Neural crest cell (in vitro differentiated cells): ENCODE results near the gene LCE3E. TPM values are rescaled to one million over a fixed set of nuclear protein-coding genes. Genes with fewer than 3 reads are reported as not detected.
"Not testable (repeated sequence)": the region's sequence is repeated elsewhere in the genome, so short reads cannot be mapped to it uniquely, and the experiment has no call there.

Experiments
- DNase-seq: peaks from one replicate; pipeline ENCODE4 v3.0.0; 2021; ENCODE audit warnings: low read depth, mixed read lengths, low spot score
- H3K27ac Mint-ChIP-seq: one replicate; pipeline ENCODE4 v1.8.0; 2021; ENCODE audit warnings: mild to moderate bottlenecking, mixed read lengths; ENCODE audit not compliant: unreplicated experiment
- H3K27me3 Mint-ChIP-seq: 2 replicates; pipeline ENCODE4 v1.8.0; 2021; ENCODE audit warnings: low read depth, mild to moderate bottlenecking, mixed read lengths
- H3K36me3 Mint-ChIP-seq: 2 replicates; pipeline ENCODE4 v1.8.0; 2021; ENCODE audit warnings: low read depth, mild to moderate bottlenecking, mixed read lengths
- H3K4me1 Mint-ChIP-seq: 2 replicates; pipeline ENCODE4 v1.8.0; 2021; ENCODE audit warnings: mixed read lengths
- H3K4me3 Mint-ChIP-seq: one replicate; pipeline ENCODE4 v1.8.0; 2021; ENCODE audit warnings: mild to moderate bottlenecking, mixed read lengths
- H3K9me3 Mint-ChIP-seq: 2 replicates; pipeline ENCODE4 v1.8.0; 2021; ENCODE audit warnings: mixed read lengths
- CTCF ChIP-seq: fragments of 200-600 bp; sonication (generic); conservative IDR thresholded peaks from 2 replicates; pipeline ENCODE4 v1.5.0; 2021; ENCODE audit warnings: antibody characterized with exemption, mild to moderate bottlenecking
- total RNA-seq: library from RNA; stranded (reverse); gene quantifications from 2 replicates; pipeline ENCODE4 v1.2.1, GENCODE V29; 2021

LCE3E gene
- total RNA-seq, 1 donor from 2014 or later, result not detected

GRCh38 chr1:152582647-152583046 is 16.1 kb upstream of the LCE3E start:
- H3K4me3 Mint-ChIP-seq, result no peak overlapping the region
- DNase-seq, result no peak
- H3K36me3 Mint-ChIP-seq, result peaks cover 2% of the 10 kb centered on the region
- H3K27me3 Mint-ChIP-seq, result no peaks in the 10 kb centered on the region
- peaks cover 5% of the 10 kb centered on the region for H3K9me3 Mint-ChIP-seq
- no peak for TF ChIP-seq CTCF
- no peaks in the 10 kb centered on the region for H3K4me1 Mint-ChIP-seq
- H3K27ac Mint-ChIP-seq, result no peak overlapping the region

GRCh38 chr1:152580433-152580832 is 13.9 kb upstream of the LCE3E start, which contains the start of gene LCE3D:
Gene LCE3D (minus strand): TSS chr1:152580516. CDS start chr1:152579936, 580 bp downstream.
- peaks cover 10% of the 10 kb centered on the region for H3K9me3 Mint-ChIP-seq
- no peak within 1 kb of the TSS for H3K4me3 Mint-ChIP-seq
- no peaks in the 10 kb centered on the region for H3K27me3 Mint-ChIP-seq
- H3K36me3 Mint-ChIP-seq, result peaks cover 5% of the 10 kb centered on the region
- DNase-seq, result no peak
- H3K4me1 Mint-ChIP-seq, result no peaks in the 10 kb centered on the region
- no peak within 1 kb of the TSS for H3K27ac Mint-ChIP-seq
- no peak for TF ChIP-seq CTCF

DNA sequence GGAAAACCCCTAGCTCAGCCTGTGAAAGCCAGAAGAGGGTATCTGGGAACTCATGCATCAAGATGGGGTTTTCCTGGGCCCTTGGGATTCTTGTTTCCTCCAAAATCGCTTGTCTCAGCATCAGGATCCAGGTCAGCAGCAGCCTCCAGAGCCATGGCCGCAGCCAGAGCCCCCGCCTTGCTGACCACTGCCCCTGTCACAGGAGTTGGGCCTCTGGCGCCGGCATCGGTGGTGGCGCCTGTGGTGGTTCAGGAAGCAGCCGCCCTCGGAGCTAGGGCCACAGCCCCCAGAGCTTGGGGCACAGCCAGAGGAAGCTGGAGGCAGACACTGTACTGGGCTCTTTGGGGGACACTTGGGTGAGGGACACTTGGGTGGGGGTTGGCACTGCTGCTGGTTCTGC is 12.9 kb upstream of the LCE3E start:
- H3K27ac Mint-ChIP-seq, H3K4me1 Mint-ChIP-seq, H3K27me3 Mint-ChIP-seq, H3K36me3 Mint-ChIP-seq, H3K4me3 Mint-ChIP-seq, DNase-seq: not testable (repeated sequence)
- H3K9me3 Mint-ChIP-seq, result peaks cover 13% of the 10 kb centered on the region

DNA sequence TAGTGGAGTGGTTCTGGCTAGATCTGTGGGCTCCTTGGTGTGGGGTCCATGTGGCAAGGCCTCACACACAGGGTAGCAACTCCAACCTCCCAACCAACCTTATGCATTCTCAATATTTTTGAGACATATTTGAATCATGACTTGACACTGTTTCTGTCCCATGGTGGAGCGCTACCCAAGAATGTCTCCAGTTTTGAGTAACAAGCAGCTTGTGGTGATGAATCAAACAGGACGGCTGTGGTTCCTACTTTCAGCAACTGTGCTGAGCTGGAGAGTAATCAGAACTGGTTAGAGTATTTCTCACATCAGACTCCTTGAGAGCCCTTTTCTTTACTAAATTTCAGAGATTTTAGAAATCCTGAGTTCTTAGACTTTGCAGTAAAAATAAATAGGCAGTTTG is 10.6 kb upstream of the LCE3E start:
- no peak overlapping the region for H3K27ac Mint-ChIP-seq
- TF ChIP-seq CTCF, result no peak
- H3K27me3 Mint-ChIP-seq, result no peaks in the 10 kb centered on the region
- peaks cover 26% of the 10 kb centered on the region for H3K9me3 Mint-ChIP-seq
- no peaks in the 10 kb centered on the region for H3K4me1 Mint-ChIP-seq
- H3K4me3 Mint-ChIP-seq, result no peak overlapping the region
- no peak for DNase-seq
- H3K36me3 Mint-ChIP-seq, result peaks cover 5% of the 10 kb centered on the region

- peaks cover 34% of the 10 kb centered on the region for H3K9me3 Mint-ChIP-seq
- DNase-seq, result no peak
- no peak for TF ChIP-seq CTCF
Observed at GRCh38 chr1:152565535-152566215, 905 bp downstream of the LCE3E start.

DNA sequence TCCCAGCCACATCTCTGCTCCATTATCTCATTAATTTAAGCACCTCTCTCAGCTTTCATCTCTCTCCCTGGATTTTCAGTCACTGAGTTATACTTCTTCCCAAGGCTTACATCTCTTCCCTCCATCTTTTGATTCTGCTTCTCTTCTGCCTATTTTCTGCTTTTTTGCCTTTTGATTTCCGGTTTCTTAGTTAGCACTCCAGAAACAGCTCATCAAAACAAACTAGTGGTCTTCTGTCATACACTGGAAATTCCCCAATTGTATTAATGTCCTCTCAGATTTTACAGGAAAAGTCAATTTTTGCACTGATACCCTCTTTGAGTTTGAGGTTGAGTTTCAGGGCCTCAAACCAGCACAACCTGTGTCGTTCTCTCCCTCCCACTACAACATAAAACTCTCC is 1.5 kb downstream of the LCE3E start:
- no peaks in the 10 kb centered on the region for H3K27me3 Mint-ChIP-seq
- DNase-seq, result no peak
- peaks cover 7% of the 10 kb centered on the region for H3K36me3 Mint-ChIP-seq
- TF ChIP-seq CTCF, result no peak
- H3K9me3 Mint-ChIP-seq, result peaks cover 34% of the 10 kb centered on the region
- H3K27ac Mint-ChIP-seq, result no peak overlapping the region
- H3K4me3 Mint-ChIP-seq, result no peak overlapping the region
- no peaks in the 10 kb centered on the region for H3K4me1 Mint-ChIP-seq

More at GRCh38 chr1:152565535-152566215, 905 bp downstream of the LCE3E start:
- H3K27me3 Mint-ChIP-seq, result no peaks in the 10 kb centered on the region
- H3K4me1 Mint-ChIP-seq, result no peaks in the 10 kb centered on the region
- H3K36me3 Mint-ChIP-seq, result peaks cover 7% of the 10 kb centered on the region
- no peak overlapping the region for H3K4me3 Mint-ChIP-seq
- H3K27ac Mint-ChIP-seq, result no peak overlapping the region

DNA sequence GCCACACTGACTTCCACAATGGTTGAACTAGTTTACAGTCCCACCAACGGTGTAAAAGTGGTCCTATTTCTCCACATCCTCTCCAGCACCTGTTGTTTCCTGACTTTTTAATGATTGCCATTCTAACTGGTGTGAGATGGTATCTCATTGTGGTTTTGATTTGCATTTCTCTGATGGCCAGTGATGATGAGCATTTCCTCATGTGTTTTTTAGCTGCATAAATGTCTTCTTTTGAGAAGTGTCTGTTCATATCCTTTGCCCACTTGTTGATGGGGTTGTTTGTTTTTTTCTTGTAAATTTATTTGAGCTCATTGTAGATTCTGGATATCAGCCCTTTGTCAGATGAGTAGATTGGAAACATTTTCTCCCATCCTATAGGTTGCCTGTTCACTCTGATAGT is 18.2 kb downstream of the LCE3E start:
- not testable (repeated sequence) for H3K27ac Mint-ChIP-seq, H3K9me3 Mint-ChIP-seq, H3K4me1 Mint-ChIP-seq, H3K4me3 Mint-ChIP-seq, H3K36me3 Mint-ChIP-seq, DNase-seq, H3K27me3 Mint-ChIP-seq
